ENCODE measurements around the gene DVL3. TPM values are rescaled to one million over a fixed set of nuclear protein-coding genes. Genes with fewer than 3 reads are reported as not detected.

DVL3 gene
- total RNA-seq, 4 donors from 2014 or later = 36.5 to 58.1 (median 48.0) TPM

DNA sequence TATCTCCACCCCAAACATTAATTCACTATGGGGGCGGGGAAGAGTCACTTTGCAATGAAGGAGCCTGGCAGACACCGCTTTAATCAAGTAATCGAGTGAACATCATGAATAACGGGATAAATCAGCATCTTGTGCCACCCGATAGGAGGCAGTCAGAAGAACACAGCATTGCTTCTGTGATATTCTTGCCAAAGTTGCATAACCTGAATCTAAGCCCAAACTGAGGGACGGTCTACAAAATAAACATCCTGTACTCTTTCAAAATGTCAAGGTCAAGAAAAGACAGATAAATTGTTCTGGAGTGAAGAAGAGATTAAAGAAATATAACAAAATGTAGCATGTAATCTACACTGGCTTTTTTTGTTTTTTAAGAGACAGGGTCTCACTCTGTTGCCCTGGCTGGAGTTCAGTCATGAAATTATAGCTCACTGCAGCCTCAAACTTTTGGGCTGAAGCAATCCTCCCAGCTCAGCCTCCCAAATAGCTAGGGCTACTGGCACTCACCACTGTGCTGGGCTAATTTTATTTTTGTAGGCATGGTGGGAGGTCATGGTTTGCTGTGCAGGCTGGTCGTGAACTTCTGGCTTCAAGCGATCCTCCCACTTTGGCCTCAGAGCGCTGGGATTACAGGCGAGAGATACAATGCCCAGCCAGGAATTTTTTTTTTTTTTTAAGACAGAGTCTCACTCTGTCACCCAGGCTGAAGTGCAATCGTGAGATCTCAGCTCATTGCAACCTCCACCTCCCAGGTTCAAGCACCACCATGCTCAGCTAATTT lies 54.2 kb downstream of the DVL3 start:
- in situ Hi-C loops (cut with MboI; ENCODE audit: low sequenced_read_pairs in 4 of 4) = no loop called here
- peak in 1 of 2 donors; percentile 39 for ATAC-seq
- Histone ChIP-seq H3K4me1 (no peaks in the 10 kb centered on the region), H3K36me3 (no peaks in the 10 kb centered on the region), H3K9me3 (no peaks in the 10 kb centered on the region), H3K27me3 (no peaks in the 10 kb centered on the region), H3K27ac (no peak overlapping the region), H3K4me3 (no peak overlapping the region)
- no peak for TF ChIP-seq POLR2A (IDR thresholded peaks at IDR 0.05)
- TF ChIP-seq, protein P1, sequence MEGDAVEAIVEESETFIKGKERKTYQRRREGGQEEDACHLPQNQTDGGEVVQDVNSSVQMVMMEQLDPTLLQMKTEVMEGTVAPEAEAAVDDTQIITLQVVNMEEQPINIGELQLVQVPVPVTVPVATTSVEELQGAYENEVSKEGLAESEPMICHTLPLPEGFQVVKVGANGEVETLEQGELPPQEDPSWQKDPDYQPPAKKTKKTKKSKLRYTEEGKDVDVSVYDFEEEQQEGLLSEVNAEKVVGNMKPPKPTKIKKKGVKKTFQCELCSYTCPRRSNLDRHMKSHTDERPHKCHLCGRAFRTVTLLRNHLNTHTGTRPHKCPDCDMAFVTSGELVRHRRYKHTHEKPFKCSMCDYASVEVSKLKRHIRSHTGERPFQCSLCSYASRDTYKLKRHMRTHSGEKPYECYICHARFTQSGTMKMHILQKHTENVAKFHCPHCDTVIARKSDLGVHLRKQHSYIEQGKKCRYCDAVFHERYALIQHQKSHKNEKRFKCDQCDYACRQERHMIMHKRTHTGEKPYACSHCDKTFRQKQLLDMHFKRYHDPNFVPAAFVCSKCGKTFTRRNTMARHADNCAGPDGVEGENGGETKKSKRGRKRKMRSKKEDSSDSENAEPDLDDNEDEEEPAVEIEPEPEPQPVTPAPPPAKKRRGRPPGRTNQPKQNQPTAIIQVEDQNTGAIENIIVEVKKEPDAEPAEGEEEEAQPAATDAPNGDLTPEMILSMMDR (IDR thresholded peaks at IDR 0.05 in 4 of 5, conservative IDR thresholded peaks at IDR 0.05 in 1 of 5) = no peak
- intact Hi-C loops (cut with DNase I; ENCODE audit: low total_unique reads) = no loop called here
- DNase-seq = no peak

DNA sequence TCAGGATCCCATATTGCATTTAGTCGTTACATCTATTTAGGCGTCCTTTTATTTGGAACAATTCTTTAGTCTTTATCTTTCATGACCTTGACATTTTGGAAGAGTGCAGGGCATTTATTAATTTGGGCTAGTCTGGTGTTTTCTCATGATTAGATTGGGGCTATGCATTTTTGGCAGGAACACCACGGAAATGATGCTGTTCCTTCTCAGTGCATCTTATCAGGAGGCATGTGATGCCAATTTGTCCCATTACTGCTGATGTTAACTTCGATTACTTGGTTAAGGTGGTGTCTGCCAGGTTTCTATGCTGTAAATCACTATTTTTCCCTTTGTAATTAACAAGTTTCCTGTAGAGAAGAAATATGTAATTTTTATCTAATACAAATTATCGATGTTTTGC lies 56.1 kb downstream of the DVL3 start:
- H3K27me3 ChIP-seq = no peaks in the 10 kb centered on the region
- DNase-seq = no peak
- no peak for TF ChIP-seq POLR2A (IDR thresholded peaks at IDR 0.05)
- TF ChIP-seq, protein P1 (IDR thresholded peaks at IDR 0.05 in 4 of 5, conservative IDR thresholded peaks at IDR 0.05 in 1 of 5) = no peak
- no peak overlapping the region for H3K27ac ChIP-seq
- intact Hi-C loops (cut with DNase I; ENCODE audit: low total_unique reads) = no loop called here
- no peak for ATAC-seq
- H3K9me3 ChIP-seq = no peaks in the 10 kb centered on the region
- no peaks in the 10 kb centered on the region for H3K36me3 ChIP-seq
- in situ Hi-C loops (cut with MboI; ENCODE audit: low sequenced_read_pairs in 4 of 4) = no loop called here
- H3K4me1 ChIP-seq = no peaks in the 10 kb centered on the region
- no peak overlapping the region for H3K4me3 ChIP-seq

DNA sequence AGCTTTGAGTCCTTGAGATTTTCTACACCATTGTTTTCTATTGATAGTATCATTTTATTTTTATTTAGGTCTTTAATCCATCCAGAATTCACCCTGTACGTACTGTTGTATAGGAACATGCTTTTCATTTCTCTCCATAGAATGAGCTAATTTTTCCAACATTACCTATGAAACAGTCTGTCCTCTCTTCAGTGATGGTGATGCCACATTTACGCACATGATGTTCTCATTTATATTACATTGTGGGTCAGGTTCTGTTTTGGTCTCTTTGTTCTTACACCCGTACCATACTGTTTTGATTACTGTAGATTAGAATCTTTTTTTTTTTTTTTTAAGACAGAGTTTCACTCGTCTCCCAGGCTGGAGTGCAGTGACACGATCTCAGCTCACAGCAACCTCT lies 56.5 kb downstream of the DVL3 start:
- Histone ChIP-seq H3K36me3 (no peaks in the 10 kb centered on the region), H3K27me3 (no peaks in the 10 kb centered on the region), H3K9me3 (no peaks in the 10 kb centered on the region), H3K4me1 (no peaks in the 10 kb centered on the region), H3K27ac (no peak overlapping the region), H3K4me3 (no peak overlapping the region)
- TF ChIP-seq, protein P1 (IDR thresholded peaks at IDR 0.05 in 4 of 5, conservative IDR thresholded peaks at IDR 0.05 in 1 of 5) = no peak
- TF ChIP-seq POLR2A (IDR thresholded peaks at IDR 0.05) = no peak
- in situ Hi-C loops (cut with MboI; ENCODE audit: low sequenced_read_pairs in 4 of 4) = no loop called here
- ATAC-seq (no peak), DNase-seq (no peak)
- intact Hi-C loops (cut with DNase I; ENCODE audit: low total_unique reads) = no loop called here

DNA sequence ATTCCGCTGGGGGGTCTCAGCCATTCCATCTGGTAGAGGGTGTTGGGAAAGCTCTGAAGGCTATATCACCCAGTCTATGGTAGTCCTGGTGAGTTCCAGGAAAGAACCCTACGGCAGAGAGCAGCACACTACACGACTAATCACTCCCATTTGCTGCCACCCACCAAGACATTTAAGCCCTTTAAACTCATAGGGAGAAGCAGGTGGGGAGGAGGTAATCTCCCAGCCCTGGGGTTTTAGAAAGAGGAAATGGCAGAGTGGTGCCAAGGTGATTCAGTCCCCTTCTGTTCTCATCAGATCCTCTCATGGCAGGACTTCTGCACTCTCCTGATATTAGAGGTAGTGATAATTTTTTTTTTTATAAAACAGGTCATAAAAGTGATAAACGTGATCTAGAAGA lies 63.6 kb downstream of the DVL3 start:
- no peak overlapping the region for H3K4me3 ChIP-seq
- H3K27me3 ChIP-seq = peaks cover 0 to 7% (median 3%) of the 10 kb centered on the region in 3 donors
- DNase-seq (no peak), ATAC-seq (no peak)
- H3K9me3 ChIP-seq = no peaks in the 10 kb centered on the region
- no peaks in the 10 kb centered on the region for H3K36me3 ChIP-seq
- H3K4me1 ChIP-seq = no peaks in the 10 kb centered on the region
- in situ Hi-C loops (cut with MboI; ENCODE audit: low sequenced_read_pairs in 4 of 4) = no loop called here
- H3K27ac ChIP-seq = no peak overlapping the region
- intact Hi-C loops (cut with DNase I; ENCODE audit: low total_unique reads) = no loop called here
- TF ChIP-seq, protein P1 (IDR thresholded peaks at IDR 0.05 in 4 of 5, conservative IDR thresholded peaks at IDR 0.05 in 1 of 5) = no peak
- TF ChIP-seq POLR2A (IDR thresholded peaks at IDR 0.05) = no peak

Data from gastrocnemius medialis (tissue), 4 donors.